HUES6 (cell line): ENCODE data around the gene MAP2K4.

ENCODE experiments used
- H3K27ac ChIP-seq: 2 replicates; pipeline ENCODE4 v1.7.0; 2013; ENCODE audit warnings: low read depth, mild to moderate bottlenecking, low read length, inconsistent platforms
- H3K27me3 ChIP-seq: 2 replicates; pipeline ENCODE4 v1.6.1; 2013; ENCODE audit warnings: low read length; ENCODE audit not compliant: control insufficient read depth, insufficient read depth
- H3K36me3 ChIP-seq: 2 replicates; pipeline ENCODE4 v1.6.1; 2013; ENCODE audit warnings: low read length; ENCODE audit not compliant: control insufficient read depth, insufficient read depth
- H3K4me1 ChIP-seq: 2 replicates; pipeline ENCODE4 v1.6.1; 2013; ENCODE audit warnings: low read length; ENCODE audit not compliant: control insufficient read depth, insufficient read depth
- H3K4me3 ChIP-seq: 2 replicates; pipeline ENCODE4 v1.5.1; 2013; ENCODE audit warnings: low read depth, low read length
- H3K9ac ChIP-seq: one replicate; pipeline ENCODE4 v1.6.1; 2013; ENCODE audit warnings: mild to moderate bottlenecking, low read length
- H3K9me3 ChIP-seq: 2 replicates; pipeline ENCODE4 v1.6.1; 2013; ENCODE audit warnings: low read depth, low read length; ENCODE audit not compliant: control insufficient read depth, insufficient read depth

Gene MAP2K4

DNA sequence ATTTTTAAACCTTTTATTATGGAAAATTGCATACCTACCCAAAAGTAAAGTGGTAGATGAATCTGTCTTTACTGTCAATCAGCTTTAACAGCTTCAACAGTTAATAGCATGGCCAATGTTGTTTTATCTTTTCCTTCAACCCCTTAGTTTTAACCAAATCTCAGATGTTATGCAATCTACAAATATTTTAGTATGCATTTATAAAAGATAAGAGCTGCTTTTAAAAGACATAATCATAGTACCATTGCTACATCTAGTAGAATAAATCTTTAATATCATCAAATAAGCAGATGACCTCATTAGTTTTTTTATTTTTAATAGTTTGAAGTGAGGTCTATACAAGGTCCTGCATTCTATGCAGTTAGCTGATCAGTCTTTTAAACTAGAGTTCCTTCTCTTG lies 37.9 kb downstream of the MAP2K4 start:
- Histone ChIP-seq H3K4me1 (peaks cover 20% of the 10 kb centered on the region), H3K9ac (no peak overlapping the region), H3K27ac (no peak overlapping the region), H3K9me3 (no peaks in the 10 kb centered on the region), H3K4me3 (no peak overlapping the region), H3K36me3 (peaks cover 11% of the 10 kb centered on the region; the same call in 1 of the 2 replicates), H3K27me3 (no peaks in the 10 kb centered on the region)

DNA sequence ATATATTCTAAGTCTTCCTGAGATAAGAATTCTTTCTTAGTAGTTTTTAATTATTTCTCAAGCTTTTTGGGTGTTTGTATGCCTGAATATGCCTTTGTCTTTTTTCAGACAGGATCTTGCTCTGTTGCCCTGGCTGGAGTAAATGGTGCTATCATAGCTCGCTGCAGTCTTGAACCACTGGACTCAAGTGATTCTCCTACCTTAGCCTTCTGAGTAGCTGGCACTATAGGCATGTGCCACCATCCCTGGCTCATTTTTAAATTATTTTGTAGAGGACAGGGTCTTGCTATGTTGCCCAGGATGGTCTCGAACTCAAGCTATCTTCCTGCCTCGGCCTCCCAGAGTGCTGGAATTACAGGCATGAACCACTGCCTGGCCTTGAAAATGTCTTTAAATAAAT lies 41.6 kb downstream of the MAP2K4 start:
- H3K9me3 ChIP-seq = no peaks in the 10 kb centered on the region
- H3K27me3 ChIP-seq = no peaks in the 10 kb centered on the region
- peaks cover 11% of the 10 kb centered on the region; the same call in 1 of the 2 replicates for H3K36me3 ChIP-seq
- H3K27ac ChIP-seq = no peak overlapping the region
- H3K4me1 ChIP-seq = no peaks in the 10 kb centered on the region
- H3K4me3 ChIP-seq = no peak overlapping the region
- H3K9ac ChIP-seq = no peak overlapping the region

DNA sequence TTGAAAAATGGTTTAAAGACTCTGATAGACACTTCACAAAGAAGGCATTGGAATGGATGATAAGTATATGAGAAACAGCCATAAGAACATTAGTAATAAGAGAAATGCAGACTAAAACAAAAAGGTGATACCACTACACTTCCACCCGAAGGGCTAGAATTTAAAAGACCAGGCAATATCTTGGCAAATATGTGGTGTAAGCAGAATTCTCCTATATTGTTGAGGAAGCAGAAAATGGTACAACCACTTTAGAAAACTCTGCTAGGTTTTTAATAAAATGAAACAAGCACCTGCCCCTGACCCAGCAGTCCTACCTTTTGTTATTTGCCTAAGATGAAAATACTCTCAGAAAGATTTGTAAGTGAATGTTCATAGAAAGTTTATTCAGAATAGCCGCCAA lies 43.7 kb downstream of the MAP2K4 start:
- Histone ChIP-seq H3K4me3 (no peak overlapping the region), H3K27me3 (no peaks in the 10 kb centered on the region), H3K9me3 (no peaks in the 10 kb centered on the region), H3K36me3 (peaks cover 11% of the 10 kb centered on the region; the same call in 1 of the 2 replicates), H3K27ac (no peak overlapping the region), H3K4me1 (no peaks in the 10 kb centered on the region; the same call in 1 of the 2 replicates), H3K9ac (no peak overlapping the region)

DNA sequence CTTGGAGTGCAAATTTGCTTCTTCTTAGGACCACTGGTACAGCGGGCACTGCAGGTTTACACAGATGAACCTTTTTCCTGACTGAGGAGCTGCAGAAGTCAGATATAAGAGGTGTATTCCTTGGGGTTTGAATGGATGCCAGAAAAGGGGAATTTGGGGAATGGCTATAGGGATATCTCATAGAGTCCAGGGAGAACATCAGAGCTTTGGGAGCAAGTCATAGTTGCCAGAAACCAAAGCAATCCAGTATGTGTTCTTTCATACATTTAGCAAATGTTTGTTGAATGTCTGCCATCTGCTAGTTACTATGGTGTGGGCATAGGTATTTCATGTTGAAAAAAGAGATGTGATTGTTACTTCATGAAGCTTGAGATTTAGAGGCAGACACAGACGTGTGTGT lies 46.8 kb downstream of the MAP2K4 start:
- H3K9ac ChIP-seq = no peak overlapping the region
- H3K27ac ChIP-seq = no peak overlapping the region
- no peak overlapping the region for H3K4me3 ChIP-seq
- no peaks in the 10 kb centered on the region; the same call in 1 of the 2 replicates for H3K4me1 ChIP-seq
- H3K9me3 ChIP-seq = no peaks in the 10 kb centered on the region
- peaks cover 7% of the 10 kb centered on the region; the same call in 1 of the 2 replicates for H3K36me3 ChIP-seq
- no peaks in the 10 kb centered on the region for H3K27me3 ChIP-seq

DNA sequence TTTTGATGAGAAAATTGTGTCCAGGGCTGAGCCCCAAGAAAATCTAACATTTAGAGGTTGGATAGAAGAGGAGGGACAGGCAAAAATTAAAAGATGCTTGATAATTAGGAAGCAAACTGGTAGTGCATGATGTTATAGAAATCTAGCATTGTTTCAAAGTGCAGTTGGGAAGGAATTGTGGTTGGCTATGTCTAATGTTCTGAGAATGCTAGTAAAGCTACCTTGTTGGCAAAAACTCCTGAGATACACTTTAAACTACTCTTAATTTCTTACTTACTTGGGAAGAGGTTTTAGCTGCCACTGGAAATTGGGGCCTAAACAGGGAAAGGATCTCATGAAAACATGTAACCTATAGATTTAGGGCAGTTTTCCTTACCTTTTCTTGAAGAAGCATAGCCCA lies 48.3 kb downstream of the MAP2K4 start:
- Histone ChIP-seq H3K4me3 (no peak overlapping the region), H3K4me1 (no peaks in the 10 kb centered on the region; the same call in 1 of the 2 replicates), H3K27me3 (no peaks in the 10 kb centered on the region), H3K9me3 (no peaks in the 10 kb centered on the region), H3K27ac (no peak overlapping the region; the same call in 1 of the 2 replicates), H3K36me3 (peaks cover 9% of the 10 kb centered on the region; the same call in 1 of the 2 replicates), H3K9ac (no peak overlapping the region)

DNA sequence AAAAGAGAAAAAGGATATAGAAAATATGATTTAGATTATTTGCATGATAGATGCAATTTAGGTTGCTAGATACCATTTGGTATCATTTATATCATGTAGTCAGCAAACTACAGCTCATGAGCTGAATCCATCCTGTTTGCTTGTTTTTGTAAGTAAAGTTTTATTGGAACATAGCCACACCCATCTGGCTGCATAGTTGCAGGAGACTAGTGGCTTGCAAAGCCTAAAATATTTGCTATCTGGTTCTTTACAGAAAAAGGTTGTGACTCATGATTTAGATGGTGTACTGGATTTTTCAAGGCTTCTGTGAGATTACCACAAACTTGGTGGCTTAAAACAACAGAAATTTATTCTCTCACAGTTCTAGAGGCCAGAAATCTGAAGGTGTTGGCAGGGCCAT lies 49.9 kb downstream of the MAP2K4 start:
- no peaks in the 10 kb centered on the region for H3K9me3 ChIP-seq
- peaks cover 16% of the 10 kb centered on the region for H3K36me3 ChIP-seq
- no peak overlapping the region for H3K4me3 ChIP-seq
- no peak overlapping the region for H3K9ac ChIP-seq
- no peak overlapping the region for H3K27ac ChIP-seq
- H3K4me1 ChIP-seq = no peaks in the 10 kb centered on the region; the same call in 1 of the 2 replicates
- H3K27me3 ChIP-seq = no peaks in the 10 kb centered on the region

DNA sequence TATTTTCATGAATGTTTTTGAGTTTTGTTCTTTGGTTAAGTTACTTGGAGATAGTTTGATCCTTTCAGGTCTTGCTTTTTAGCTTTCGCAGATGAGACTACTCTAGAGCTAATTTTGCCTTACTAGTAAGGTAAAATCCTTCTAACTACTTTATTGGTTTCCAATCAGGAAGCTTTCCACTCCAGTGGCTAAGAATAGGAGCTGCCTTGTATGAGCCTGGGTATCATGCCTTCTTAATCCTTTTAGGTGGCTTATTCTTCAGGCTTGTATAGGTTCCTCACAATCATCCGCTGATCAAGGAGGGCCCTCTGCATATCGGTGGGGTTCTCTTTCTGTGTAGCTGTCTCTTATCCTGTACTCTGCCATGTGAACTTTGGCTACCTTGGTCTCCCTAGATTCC lies 53.7 kb downstream of the MAP2K4 start:
- Histone ChIP-seq H3K27ac (no peak overlapping the region), H3K9me3 (no peaks in the 10 kb centered on the region), H3K36me3 (peaks cover 35% of the 10 kb centered on the region)

DNA sequence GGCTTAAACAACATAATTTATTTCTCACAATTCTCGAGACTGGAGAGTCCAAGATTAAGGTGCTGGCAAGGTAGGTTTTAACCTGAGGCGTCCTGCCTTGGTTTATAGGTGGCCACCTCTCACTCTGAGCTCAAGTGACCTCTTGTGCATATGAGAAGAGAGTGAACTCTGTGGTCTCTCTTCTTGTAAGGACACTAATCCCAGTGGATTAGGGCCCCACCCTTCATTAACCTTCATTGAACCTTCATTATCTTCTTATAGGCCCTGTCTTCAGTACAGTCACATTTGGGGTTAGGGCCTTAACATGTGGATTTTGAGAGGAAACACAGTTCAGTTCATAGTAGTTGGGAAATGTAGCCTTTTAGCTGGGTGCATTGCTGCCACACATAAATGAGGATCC lies 57.1 kb downstream of the MAP2K4 start:
- Histone ChIP-seq H3K36me3 (peaks cover 40% of the 10 kb centered on the region), H3K9me3 (no peaks in the 10 kb centered on the region), H3K27ac (no peak overlapping the region), H3K4me1 (no peaks in the 10 kb centered on the region), H3K9ac (no peak overlapping the region), H3K27me3 (no peaks in the 10 kb centered on the region), H3K4me3 (no peak overlapping the region)

More for the DNA sequence above, 53.7 kb downstream of the MAP2K4 start:
- H3K27me3 ChIP-seq = no peaks in the 10 kb centered on the region
- no peaks in the 10 kb centered on the region for H3K4me1 ChIP-seq
- H3K4me3 ChIP-seq = no peak overlapping the region
- H3K9ac ChIP-seq = no peak overlapping the region

DNA sequence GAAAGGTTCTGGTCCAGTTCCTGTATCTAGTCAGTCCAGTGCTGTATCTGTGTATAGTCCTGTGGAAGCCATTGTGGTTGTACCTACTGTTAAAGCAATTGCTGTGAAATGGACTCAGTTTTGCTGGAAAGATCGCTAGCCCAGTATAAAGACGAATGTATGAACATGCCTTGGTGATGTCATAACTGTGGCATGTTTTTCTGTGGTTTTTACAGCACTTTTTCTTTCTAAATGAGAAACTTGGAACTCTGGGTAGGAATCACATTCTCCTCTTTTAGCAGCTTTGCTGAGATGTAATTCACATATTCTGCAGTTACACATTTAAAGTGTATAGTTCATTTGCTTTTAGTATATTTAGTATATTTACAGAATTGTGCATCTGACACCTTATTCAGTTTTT lies 58.1 kb downstream of the MAP2K4 start:
- Histone ChIP-seq H3K27me3 (no peaks in the 10 kb centered on the region), H3K4me1 (no peaks in the 10 kb centered on the region), H3K4me3 (no peak overlapping the region), H3K27ac (no peak overlapping the region), H3K36me3 (peaks cover 34% of the 10 kb centered on the region), H3K9me3 (no peaks in the 10 kb centered on the region), H3K9ac (no peak overlapping the region)

DNA sequence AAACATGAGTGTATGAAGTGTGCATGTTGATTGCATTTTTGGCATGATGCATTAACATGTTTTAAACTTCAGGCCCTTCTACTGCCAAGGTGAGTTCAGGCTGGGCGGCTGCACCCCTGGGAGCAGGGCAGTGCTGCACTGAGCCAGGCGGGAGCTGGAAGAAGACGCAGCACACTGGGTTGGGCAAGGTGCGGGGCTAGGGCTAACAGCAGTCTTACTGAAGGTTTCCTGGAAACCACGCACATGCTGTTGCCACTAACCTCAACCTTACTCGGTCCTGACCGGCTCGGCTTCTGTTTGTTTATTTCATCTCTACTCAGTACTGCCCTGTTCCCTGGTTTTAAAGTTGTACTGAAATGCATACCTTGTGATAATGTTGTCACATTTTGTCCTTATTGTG lies 61.0 kb downstream of the MAP2K4 start:
- Histone ChIP-seq H3K36me3 (peaks cover 23% of the 10 kb centered on the region), H3K4me1 (no peaks in the 10 kb centered on the region; the same call in 1 of the 2 replicates)

DNA sequence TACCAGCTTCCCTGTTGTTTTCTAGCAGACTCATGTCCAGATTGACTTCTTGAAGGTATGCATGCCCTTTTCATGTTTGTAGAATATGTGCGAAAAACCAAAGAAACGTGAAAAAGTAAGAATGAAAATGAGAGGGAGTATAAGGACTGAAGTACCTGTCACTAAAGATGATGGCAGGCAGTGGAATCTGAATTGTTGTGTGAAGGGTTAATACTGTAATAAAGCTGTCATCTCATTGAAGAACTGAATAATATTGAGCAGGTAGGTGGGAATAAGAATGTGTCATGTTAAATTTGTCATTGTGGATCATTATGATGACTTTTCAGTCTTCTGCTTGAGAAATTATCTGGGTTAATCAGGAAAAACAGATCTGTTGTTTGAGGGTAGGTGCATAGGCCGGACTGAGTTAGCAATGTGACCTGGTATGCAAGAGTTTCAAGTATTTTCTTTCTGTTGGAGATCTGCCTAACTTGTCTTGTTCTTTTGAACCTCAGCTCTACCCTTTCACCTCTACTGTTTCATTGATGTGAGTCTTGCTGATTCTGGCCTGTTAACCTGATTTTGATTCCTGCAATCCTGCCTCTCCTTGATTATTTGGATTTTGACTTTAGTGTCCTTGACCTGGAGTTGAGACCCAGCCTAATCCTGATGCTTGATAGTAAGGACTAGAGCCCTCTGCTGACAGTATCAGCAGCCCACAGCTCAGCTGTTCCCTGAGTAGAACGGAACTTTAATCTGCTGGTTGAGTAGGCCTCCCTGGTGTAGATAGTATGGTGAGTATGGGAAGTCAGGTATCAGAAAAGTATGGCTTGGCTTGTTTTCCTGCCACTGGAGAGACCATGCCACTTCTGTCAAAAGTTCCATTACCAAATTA lies 64.6 kb downstream of the MAP2K4 start:
- no peak overlapping the region for H3K27ac ChIP-seq
- no peak overlapping the region for H3K4me3 ChIP-seq
- H3K9ac ChIP-seq = no peak overlapping the region
- H3K36me3 ChIP-seq = peaks cover 7% of the 10 kb centered on the region; the same call in 1 of the 2 replicates
- no peaks in the 10 kb centered on the region for H3K27me3 ChIP-seq
- H3K9me3 ChIP-seq = no peaks in the 10 kb centered on the region
- H3K4me1 ChIP-seq = no peaks in the 10 kb centered on the region; the same call in 1 of the 2 replicates

More for the DNA sequence above, 61.0 kb downstream of the MAP2K4 start:
- Histone ChIP-seq H3K9ac (no peak overlapping the region), H3K27ac (no peak overlapping the region), H3K4me3 (no peak overlapping the region), H3K27me3 (no peaks in the 10 kb centered on the region), H3K9me3 (no peaks in the 10 kb centered on the region)
